Gastroesophageal sphincter (tissue), 3 donors: ENCODE results near the gene ILDR1.

Experiments
- POLR2AphosphoS5 ChIP-seq: sonication (generic); formaldehyde crosslinking; IDR thresholded peaks from one replicate; pipeline ENCODE4 v1.6.1; 2017; ENCODE audit warnings: antibody characterized with exemption
- TF ChIP-seq, protein P1 (sequence below), 4 experiments: fragments of 200-600 bp in 2 of 4; fragments of 450-650 bp in 2 of 4; sonication (generic) in 1 of 4; IDR thresholded peaks; one replicate each; pipeline ENCODE4 v1.5.1; 2017 to 2019; ENCODE audit warnings: antibody characterized with exemption in 4 of 4, mild to moderate bottlenecking in 2 of 4, moderate library complexity in 2 of 4

- TF ChIP-seq, protein P1, sequence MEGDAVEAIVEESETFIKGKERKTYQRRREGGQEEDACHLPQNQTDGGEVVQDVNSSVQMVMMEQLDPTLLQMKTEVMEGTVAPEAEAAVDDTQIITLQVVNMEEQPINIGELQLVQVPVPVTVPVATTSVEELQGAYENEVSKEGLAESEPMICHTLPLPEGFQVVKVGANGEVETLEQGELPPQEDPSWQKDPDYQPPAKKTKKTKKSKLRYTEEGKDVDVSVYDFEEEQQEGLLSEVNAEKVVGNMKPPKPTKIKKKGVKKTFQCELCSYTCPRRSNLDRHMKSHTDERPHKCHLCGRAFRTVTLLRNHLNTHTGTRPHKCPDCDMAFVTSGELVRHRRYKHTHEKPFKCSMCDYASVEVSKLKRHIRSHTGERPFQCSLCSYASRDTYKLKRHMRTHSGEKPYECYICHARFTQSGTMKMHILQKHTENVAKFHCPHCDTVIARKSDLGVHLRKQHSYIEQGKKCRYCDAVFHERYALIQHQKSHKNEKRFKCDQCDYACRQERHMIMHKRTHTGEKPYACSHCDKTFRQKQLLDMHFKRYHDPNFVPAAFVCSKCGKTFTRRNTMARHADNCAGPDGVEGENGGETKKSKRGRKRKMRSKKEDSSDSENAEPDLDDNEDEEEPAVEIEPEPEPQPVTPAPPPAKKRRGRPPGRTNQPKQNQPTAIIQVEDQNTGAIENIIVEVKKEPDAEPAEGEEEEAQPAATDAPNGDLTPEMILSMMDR (IDR thresholded peaks at IDR 0.05) = no peak
- TF ChIP-seq POLR2AphosphoS5 = no peak
These were observed 78.6 kb downstream of the ILDR1 start for GRCh38 chr3:121943431-121943830.
